ENCODE results near the gene PDE6C. TPM values are rescaled to one million over a fixed set of nuclear protein-coding genes. Genes with fewer than 3 reads are reported as not detected.

Gene PDE6C
- total RNA-seq, 1 experiment from 2014 or later, result not detected

DNA sequence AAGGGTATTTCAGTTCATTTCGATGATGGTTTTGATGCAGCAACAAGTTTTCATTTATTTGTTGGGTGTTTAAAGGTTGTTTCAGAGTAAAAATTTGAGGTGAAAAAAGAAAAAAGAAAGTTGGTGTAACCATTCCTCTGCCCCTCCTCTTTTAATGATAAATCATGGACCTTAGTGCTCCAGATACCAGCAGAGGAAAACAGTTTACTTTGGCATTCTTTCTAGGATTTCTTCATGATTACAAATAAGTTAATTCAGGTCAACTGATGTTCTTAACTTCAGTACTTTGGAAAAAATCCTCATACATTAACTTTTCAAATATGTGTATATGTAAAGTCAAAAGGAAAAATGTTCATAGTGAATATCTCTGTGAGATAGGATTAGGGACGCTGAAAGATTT lies 9.3 kb upstream of the PDE6C start:
- in situ Hi-C loops (cut with HindIII; ENCODE audit: low pct_unique_long_range_greater_than_20kb, low sequenced_read_pairs), result no loop called here
- Histone ChIP-seq H3K4me1 (ENCODE audit: control insufficient read depth, insufficient read depth, low read length) (no peaks in the 10 kb centered on the region), H3K9me3 (ENCODE audit: control insufficient read depth, insufficient read depth, low read depth, low read length) (no peaks in the 10 kb centered on the region), H3K27me3 (ENCODE audit: control insufficient read depth, insufficient read depth, low read length) (peaks cover 32% of the 10 kb centered on the region), H3K27ac (ENCODE audit: low read length) (no peak overlapping the region), H3K36me3 (ENCODE audit: control insufficient read depth, insufficient read depth, low read length) (no peaks in the 10 kb centered on the region), H3K4me3 (ENCODE audit: low read depth in 2 of 2, low read length in 2 of 2) (no peak overlapping the region)
- POLR2A ChIA-PET, result no interaction called here
- CTCF ChIA-PET, result no interaction called here
- no peak for DNase-seq (ENCODE audit: low read depth, low spot score)
- ATAC-seq, result no peak
- no TSS peak for BruUV-seq (replicated peaks)
- TF ChIP-seq POLR2AphosphoS5 (IDR thresholded peaks at IDR 0.05; ENCODE audit: low read depth, low read length) (no peak), SIN3A (IDR thresholded peaks at IDR 0.05; ENCODE audit: borderline replicate concordance, insufficient read depth, low read depth, low read length) (no peak), TCF7L2 (IDR thresholded peaks at IDR 0.05; ENCODE audit: low read depth, low read length) (no peak)
- TF ChIP-seq, protein P1, sequence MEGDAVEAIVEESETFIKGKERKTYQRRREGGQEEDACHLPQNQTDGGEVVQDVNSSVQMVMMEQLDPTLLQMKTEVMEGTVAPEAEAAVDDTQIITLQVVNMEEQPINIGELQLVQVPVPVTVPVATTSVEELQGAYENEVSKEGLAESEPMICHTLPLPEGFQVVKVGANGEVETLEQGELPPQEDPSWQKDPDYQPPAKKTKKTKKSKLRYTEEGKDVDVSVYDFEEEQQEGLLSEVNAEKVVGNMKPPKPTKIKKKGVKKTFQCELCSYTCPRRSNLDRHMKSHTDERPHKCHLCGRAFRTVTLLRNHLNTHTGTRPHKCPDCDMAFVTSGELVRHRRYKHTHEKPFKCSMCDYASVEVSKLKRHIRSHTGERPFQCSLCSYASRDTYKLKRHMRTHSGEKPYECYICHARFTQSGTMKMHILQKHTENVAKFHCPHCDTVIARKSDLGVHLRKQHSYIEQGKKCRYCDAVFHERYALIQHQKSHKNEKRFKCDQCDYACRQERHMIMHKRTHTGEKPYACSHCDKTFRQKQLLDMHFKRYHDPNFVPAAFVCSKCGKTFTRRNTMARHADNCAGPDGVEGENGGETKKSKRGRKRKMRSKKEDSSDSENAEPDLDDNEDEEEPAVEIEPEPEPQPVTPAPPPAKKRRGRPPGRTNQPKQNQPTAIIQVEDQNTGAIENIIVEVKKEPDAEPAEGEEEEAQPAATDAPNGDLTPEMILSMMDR (IDR thresholded peaks at IDR 0.05), result no peak
- TF ChIP-seq, protein P2, sequence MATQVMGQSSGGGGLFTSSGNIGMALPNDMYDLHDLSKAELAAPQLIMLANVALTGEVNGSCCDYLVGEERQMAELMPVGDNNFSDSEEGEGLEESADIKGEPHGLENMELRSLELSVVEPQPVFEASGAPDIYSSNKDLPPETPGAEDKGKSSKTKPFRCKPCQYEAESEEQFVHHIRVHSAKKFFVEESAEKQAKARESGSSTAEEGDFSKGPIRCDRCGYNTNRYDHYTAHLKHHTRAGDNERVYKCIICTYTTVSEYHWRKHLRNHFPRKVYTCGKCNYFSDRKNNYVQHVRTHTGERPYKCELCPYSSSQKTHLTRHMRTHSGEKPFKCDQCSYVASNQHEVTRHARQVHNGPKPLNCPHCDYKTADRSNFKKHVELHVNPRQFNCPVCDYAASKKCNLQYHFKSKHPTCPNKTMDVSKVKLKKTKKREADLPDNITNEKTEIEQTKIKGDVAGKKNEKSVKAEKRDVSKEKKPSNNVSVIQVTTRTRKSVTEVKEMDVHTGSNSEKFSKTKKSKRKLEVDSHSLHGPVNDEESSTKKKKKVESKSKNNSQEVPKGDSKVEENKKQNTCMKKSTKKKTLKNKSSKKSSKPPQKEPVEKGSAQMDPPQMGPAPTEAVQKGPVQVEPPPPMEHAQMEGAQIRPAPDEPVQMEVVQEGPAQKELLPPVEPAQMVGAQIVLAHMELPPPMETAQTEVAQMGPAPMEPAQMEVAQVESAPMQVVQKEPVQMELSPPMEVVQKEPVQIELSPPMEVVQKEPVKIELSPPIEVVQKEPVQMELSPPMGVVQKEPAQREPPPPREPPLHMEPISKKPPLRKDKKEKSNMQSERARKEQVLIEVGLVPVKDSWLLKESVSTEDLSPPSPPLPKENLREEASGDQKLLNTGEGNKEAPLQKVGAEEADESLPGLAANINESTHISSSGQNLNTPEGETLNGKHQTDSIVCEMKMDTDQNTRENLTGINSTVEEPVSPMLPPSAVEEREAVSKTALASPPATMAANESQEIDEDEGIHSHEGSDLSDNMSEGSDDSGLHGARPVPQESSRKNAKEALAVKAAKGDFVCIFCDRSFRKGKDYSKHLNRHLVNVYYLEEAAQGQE (IDR thresholded peaks at IDR 0.05; ENCODE audit: insufficient read depth in 1 of 2, low read depth in 2 of 2, low read length in 1 of 2), result no peak
- intact Hi-C loops (cut with micrococcal nuclease; ENCODE audit: unreplicated experiment), result no loop called here

DNA sequence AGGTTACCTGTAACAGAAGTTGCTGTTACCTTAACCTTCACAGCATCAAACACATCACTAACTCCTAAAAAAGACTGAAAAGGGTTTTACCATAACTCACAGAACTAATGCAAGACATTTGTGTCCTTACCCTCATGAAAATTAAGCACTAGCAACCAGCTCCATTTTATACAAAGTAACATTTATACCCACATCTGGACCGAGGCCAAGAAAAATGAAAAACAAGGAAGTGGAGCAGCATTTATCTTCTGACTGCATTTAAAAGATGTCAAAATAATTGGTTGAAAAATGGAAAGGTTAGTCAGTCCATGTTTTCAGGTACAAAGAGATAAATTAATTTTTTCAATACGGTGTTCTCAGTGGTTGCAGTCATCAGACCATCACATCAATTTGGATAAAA lies 8.2 kb upstream of the PDE6C start:
- DNase-seq (ENCODE audit: low read depth, low spot score) (no peak), ATAC-seq (no peak)
- in situ Hi-C loops (cut with HindIII; ENCODE audit: low pct_unique_long_range_greater_than_20kb, low sequenced_read_pairs) (no loop called here), intact Hi-C loops (cut with micrococcal nuclease; ENCODE audit: unreplicated experiment) (no loop called here)
- Histone ChIP-seq H3K4me3 (ENCODE audit: low read depth in 2 of 2, low read length in 2 of 2) (no peak overlapping the region), H3K27ac (ENCODE audit: low read length) (no peak overlapping the region), H3K27me3 (ENCODE audit: control insufficient read depth, insufficient read depth, low read length) (peaks cover 32% of the 10 kb centered on the region), H3K36me3 (ENCODE audit: control insufficient read depth, insufficient read depth, low read length) (no peaks in the 10 kb centered on the region), H3K9me3 (ENCODE audit: control insufficient read depth, insufficient read depth, low read depth, low read length) (no peaks in the 10 kb centered on the region), H3K4me1 (ENCODE audit: control insufficient read depth, insufficient read depth, low read length) (no peaks in the 10 kb centered on the region)
- POLR2A ChIA-PET, result no interaction called here
- TF ChIP-seq, protein P2 (IDR thresholded peaks at IDR 0.05; ENCODE audit: insufficient read depth in 1 of 2, low read depth in 2 of 2, low read length in 1 of 2), result no peak
- TF ChIP-seq TCF7L2 (IDR thresholded peaks at IDR 0.05; ENCODE audit: low read depth, low read length) (no peak), POLR2AphosphoS5 (IDR thresholded peaks at IDR 0.05; ENCODE audit: low read depth, low read length) (no peak), SIN3A (IDR thresholded peaks at IDR 0.05; ENCODE audit: borderline replicate concordance, insufficient read depth, low read depth, low read length) (no peak)
- TF ChIP-seq, protein P1 (IDR thresholded peaks at IDR 0.05), result no peak
- CTCF ChIA-PET, result interaction anchor here (0.5 kb wide), 1 partner anchor 140 kb away, joined by 4 read pairs; no protein-coding TSS in a partner anchor
- no TSS peak for BruUV-seq (replicated peaks)

Data from Panc1 (cell line).